A375 (cell line): Measurements from ENCODE around the gene TAF7L. TPM values are rescaled to one million over a fixed set of nuclear protein-coding genes. Genes with fewer than 3 reads are reported as not detected.

ENCODE experiments used
- small RNA-seq: library from RNA; depleted of rRNA; stranded (forward); fragments of <200 nt; gene quantifications from one replicate; pipeline ENCODE3, GENCODE V24; 2014
- total RNA-seq: library from RNA; depleted of rRNA; stranded (reverse); fragments of >200 nt; shearing (Covaris generic); gene quantifications from 2 replicates; pipeline ENCODE4 v1.2.3, GENCODE V29; 2014; rRNA removed

The TAF7L gene
- not detected in 2 replicates for total RNA-seq

DNA sequence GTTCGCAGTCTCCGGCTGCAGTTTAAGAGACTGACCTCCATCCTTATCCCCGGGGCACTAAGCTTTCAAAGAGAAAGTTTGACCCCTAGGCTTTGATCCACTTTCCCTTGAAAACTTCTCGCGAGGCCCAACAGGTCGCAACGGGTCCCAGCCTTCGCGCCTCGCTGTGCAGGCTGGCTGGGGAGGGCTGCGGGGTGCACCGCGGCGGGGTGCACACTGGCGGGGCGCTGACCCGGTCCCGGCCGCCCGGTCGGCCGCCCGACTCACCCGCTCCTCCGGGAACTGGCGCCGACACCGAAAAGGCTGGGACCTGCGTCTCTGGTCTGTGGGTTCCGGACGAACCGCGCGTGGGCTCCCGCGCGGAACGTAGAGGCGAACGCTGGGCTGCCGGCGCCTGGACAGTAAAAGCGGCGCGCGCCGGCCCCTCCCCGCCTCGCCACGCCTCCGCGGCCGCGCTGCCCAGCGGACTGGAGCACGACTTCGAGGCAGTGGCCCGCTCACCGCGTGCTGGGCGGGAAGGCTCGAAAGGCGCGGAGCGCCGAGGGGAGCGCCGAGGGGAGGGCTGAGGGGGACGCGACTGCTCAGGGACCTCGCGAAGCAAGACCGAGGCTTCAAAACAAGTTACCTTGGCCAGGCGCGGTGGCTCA lies at the start of gene TAF7L:
TSS of gene TAF7L (minus strand) at position 378 of the 647 bp plus-strand sequence. CDS start 3,791 bp downstream, outside the sequence.

DNA sequence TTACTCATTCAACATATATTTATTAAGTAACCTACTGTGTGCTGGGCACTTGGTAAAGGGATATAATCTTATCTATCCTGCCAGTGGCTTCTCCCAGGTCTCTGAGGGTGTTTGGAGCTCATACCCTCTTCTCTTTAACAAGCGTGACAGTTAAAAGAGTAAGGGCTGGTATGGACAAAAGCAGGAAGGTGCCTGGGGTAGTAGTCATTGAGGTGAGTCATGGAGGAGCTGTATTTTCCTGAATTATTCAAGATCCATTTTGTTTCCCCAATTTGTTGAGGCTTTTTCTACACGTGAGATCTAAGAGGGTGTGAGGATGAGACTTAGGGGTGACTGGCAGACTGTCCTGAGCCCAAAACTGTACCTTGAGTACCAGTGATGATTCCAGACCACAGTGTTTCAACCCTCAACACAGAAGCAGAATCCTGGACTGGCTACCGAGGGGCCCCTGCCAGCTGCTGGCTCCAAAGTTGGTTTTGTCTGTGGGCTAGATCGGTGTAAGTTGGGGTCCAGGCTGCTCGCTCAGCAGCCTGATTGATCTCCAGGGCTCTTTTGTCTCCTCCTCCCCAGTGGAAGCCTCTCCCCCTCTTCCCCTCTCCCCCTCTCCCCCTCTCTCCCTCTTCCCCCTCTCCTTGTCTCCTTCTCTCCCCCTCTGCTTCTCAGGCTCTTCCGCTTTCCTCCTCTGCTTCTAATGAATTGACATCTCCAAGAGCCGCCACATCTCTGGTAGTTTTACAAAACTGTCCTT lies 71.8 kb downstream of the TAF7L start, which contains the start of gene DRP2:
TSS of gene DRP2 (plus strand) at position 671 of the 748 bp plus-strand sequence. CDS start 11,862 bp downstream, outside the sequence.

Small RNA genes lying within 50 kb of the gene (small RNA-seq; reads per million reads assigned to genes)
- gene RNU6-934P = not detected

Other genes starting within 250 kb of the TAF7L start
- 7.9 and 9.7 TPM in 2 replicates for gene TRMT2B, start 239.2 kb downstream of the TAF7L start, total RNA-seq
- not detected in 2 replicates for gene TMEM35A, start 212.5 kb downstream of the TAF7L start, total RNA-seq
- 6.8 and 7.3 TPM in 2 replicates for gene CENPI, start 193.1 kb downstream of the TAF7L start, total RNA-seq
- 0.19 TPM in 1 of 2 replicates, not detected in the other for gene DRP2, start 71.5 kb downstream of the TAF7L start, total RNA-seq
- 5.9 and 6.6 TPM in 2 replicates for gene TIMM8A, start 57.4 kb upstream of the TAF7L start, total RNA-seq
- not detected in 2 replicates for gene BTK, start 94.9 kb upstream of the TAF7L start, total RNA-seq
- 2,419 and 2,951 TPM in 2 replicates for gene RPL36A, start 99.7 kb upstream of the TAF7L start, total RNA-seq
- gene GLA, start 116.6 kb upstream of the TAF7L start, total RNA-seq = 21.7 and 22.9 TPM in 2 replicates
- 41.8 and 47.1 TPM in 2 replicates for gene HNRNPH2, start 116.9 kb upstream of the TAF7L start, total RNA-seq
- 0.94 and 1.6 TPM in 2 replicates for gene ARMCX4, start 194.1 kb upstream of the TAF7L start, total RNA-seq